DMS 273 (cell line): ENCODE data around the gene CHN1.

Experiments
- DNase-seq: peaks from one replicate; lab custom pipeline; 2025; ENCODE audit not compliant: unreplicated experiment; lab: John Stamatoyannopoulos, UW

Gene CHN1

GRCh38 chr2:174771631-174772471, 233.3 kb downstream of the CHN1 start:
- peak; percentile 90 for DNase-seq

- peak; percentile 13 for DNase-seq
These were observed 234.0 kb downstream of the CHN1 start for GRCh38 chr2:174771136-174771535.

GRCh38 chr2:174768557-174768956, 236.6 kb downstream of the CHN1 start:
- no peak for DNase-seq

- no peak for DNase-seq
These were observed 238.9 kb downstream of the CHN1 start for GRCh38 chr2:174766271-174766670.

GRCh38 chr2:174765576-174765975, 239.6 kb downstream of the CHN1 start:
- DNase-seq: no peak

- peak; percentile 91 for DNase-seq
These were observed 240.6 kb downstream of the CHN1 start, which contains the start of gene CHRNA1 for GRCh38 chr2:174764280-174765255. Gene CHRNA1 (minus strand): TSS chr2:174764472. CDS start chr2:174764394, 78 bp downstream.

- peak; percentile 42 for DNase-seq
These were observed 241.4 kb downstream of the CHN1 start for GRCh38 chr2:174763780-174764179.

- DNase-seq: no peak
These were observed 242.7 kb downstream of the CHN1 start for GRCh38 chr2:174762464-174762863.

GRCh38 chr2:174761837-174762236, 243.3 kb downstream of the CHN1 start:
- peak; percentile 90 for DNase-seq

GRCh38 chr2:174760845-174761473, 244.2 kb downstream of the CHN1 start:
- DNase-seq: peak; percentile 57

GRCh38 chr2:174759381-174760065, 245.7 kb downstream of the CHN1 start:
- DNase-seq: no peak

- DNase-seq: peak; percentile 84
These were observed 248.4 kb downstream of the CHN1 start for GRCh38 chr2:174756743-174757142.

GRCh38 chr2:174753038-174753633, 252.0 kb downstream of the CHN1 start:
- DNase-seq: no peak

- DNase-seq: no peak
These were observed 252.7 kb downstream of the CHN1 start for GRCh38 chr2:174752403-174753037.

GRCh38 chr2:174750923-174751441, 254.2 kb downstream of the CHN1 start:
- no peak for DNase-seq

- DNase-seq: no peak
These were observed 255.4 kb downstream of the CHN1 start for GRCh38 chr2:174749793-174750192.

GRCh38 chr2:174748948-174749347, 256.2 kb downstream of the CHN1 start:
- DNase-seq: peak; percentile 71
